GM23248 (cell line): Measurements from ENCODE around the gene TARDBP.

Experiments used
- EZH2 ChIP-seq: fragments of 200-600 bp; sonication (generic); IDR thresholded peaks from 2 replicates; pipeline ENCODE4 v1.6.1; 2018; ENCODE audit warnings: antibody characterized with exemption, mild to moderate bottlenecking; ENCODE audit not compliant: insufficient read depth, poor library complexity, severe bottlenecking
- EZH2phosphoT487 ChIP-seq: fragments of 200-600 bp; sonication (generic); IDR thresholded peaks from 2 replicates; pipeline ENCODE4 v1.6.1; 2018; ENCODE audit warnings: antibody characterized with exemption, moderate library complexity, mild to moderate bottlenecking, low read depth; ENCODE audit not compliant: insufficient read depth

DNA sequence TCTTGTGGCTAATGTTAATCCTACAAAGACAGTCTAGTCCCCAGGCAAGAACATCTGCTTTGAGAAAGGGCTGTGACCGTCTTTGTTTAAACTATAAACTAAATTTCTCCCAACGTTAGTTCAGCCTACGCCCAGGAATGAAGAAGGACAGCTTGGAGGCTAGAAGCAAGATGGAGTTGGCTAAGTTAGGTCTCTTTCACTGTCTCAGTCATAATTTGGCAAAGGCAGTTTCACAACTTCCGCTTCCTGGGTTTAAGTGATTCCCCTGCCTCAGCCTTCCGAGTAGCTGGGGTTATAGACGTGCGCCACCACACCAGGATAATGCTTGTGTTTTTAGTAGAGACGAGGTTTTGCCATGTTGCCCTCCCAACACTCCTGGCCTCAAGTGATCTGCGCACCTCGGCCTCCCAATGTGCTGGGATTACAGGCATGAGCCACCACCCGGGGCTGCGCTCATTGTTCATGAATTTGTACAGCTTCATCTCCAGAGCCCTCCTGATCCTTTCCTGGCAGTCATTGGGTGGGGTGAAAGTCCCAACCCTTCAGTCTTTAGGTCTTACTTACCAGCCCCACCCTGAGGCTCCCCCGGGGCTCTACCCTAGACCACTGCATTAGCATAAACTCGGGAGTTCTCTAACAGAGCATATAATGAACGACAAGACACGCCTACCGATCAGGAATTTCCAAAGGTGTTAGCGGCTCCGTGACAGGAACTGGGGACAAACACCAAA lies 39.5 kb downstream of the TARDBP start:
- TF ChIP-seq EZH2, result no peak
- no peak for TF ChIP-seq EZH2phosphoT487
